Measurements from ENCODE around the gene GMPS. TPM values are rescaled to one million over a fixed set of nuclear protein-coding genes. Genes with fewer than 3 reads are reported as not detected.

GMPS gene
- total RNA-seq, 1 donor from 2014 or later: 41.2 TPM

DNA sequence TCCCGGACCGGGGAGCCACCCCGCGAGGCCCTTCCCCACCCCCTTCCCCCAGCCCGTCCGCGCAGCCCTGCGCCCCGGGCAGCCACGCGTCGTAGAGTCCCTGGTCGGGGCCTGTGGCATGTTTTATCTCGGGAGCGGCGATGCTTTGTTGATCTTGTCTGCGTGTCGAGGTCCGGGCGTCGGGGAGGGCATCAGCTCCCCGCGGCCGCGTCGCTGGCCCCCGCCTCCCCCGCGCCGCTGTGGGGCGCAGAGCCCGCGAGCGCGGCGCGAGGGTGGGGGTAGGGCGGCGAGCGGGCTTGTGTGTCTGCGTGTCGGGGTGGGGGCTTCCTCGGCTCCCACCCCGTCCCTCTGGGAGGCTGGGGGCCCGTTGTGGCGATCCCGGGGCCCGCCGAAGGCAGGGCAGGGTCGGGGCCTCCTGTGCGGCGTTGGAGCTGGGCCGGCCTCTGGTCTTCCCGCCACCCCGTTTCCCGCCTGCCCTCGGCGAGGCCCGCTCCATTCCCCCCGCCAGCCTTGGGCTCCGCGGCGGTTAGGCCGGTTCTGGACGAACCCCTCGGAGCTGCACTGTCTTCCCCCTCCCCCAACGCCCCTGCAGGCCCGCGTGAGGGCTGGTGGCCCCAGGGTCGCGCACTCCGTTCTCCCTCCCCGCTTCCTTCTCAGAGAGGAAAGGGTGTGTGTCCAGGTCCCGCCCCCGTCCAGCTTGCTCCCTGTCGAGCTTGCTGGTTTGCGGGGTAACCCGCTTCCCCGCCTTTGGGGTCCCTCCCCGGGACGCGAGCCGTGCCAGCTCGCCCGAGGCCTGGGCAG lies 695 bp downstream of the GMPS start:
- no peaks in the 10 kb centered on the region for H3K9me3 ChIP-seq
- peak overlapping the region; percentile 98 for H3K4me3 ChIP-seq
- TF ChIP-seq CTCF (IDR thresholded peaks at IDR 0.05): no peak
- ATAC-seq (peak; percentile 48), DNase-seq (peak; percentile 84)
- peak overlapping the region; percentile 92 for H3K27ac ChIP-seq
- peaks cover 20% of the 10 kb centered on the region for H3K4me1 ChIP-seq
- H3K27me3 ChIP-seq: no peaks in the 10 kb centered on the region
- intact Hi-C loops (cut with DNase I): no loop called here
- no peaks in the 10 kb centered on the region for H3K36me3 ChIP-seq

- H3K4me3 ChIP-seq: peak overlapping the region; percentile 98
- peak overlapping the region; percentile 92 for H3K27ac ChIP-seq
- no peaks in the 10 kb centered on the region for H3K9me3 ChIP-seq
- DNase-seq (no peak), ATAC-seq (no peak)
- intact Hi-C loops (cut with DNase I): no loop called here
- peaks cover 20% of the 10 kb centered on the region for H3K4me1 ChIP-seq
- H3K36me3 ChIP-seq: no peaks in the 10 kb centered on the region
- no peak for TF ChIP-seq CTCF (IDR thresholded peaks at IDR 0.05)
- no peaks in the 10 kb centered on the region for H3K27me3 ChIP-seq
Measured at GRCh38 chr3:155871746-155872158, 1.3 kb downstream of the GMPS start.

DNA sequence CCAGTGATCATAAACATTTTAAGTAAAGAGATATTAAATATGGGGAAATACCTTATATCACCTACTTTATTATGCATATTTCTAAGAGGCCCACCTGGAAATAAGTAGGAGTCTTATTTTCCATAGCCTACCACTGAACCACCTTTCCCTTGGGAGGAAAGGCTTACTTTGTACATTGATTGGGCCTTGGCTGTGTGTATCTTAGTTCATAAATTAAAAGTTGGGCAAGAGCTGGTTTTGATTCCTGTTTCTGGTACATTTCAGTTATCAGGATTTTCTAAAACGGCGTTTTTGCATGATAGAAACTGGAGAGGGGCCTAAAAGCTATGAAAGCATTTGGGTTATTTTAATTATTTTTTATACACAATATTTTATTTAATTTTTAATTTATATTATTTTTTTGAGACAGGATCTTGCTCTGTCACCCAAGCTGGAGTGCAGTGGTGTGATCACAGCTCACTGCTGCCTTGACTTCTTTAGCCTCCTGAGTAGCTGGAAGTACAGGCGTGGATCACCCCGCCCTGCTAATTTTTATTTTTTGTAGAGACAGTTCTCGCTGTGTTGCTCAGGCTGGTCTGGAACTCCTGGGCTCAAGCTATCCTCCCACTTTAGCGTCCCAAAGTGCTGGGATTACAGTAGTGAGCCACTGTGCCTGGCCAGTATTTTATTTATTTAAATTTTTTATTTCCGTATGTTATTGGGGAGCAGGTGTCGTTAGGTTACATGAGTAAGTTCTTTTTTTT lies 2.6 kb downstream of the GMPS start:
- no peak overlapping the region for H3K27ac ChIP-seq
- no peaks in the 10 kb centered on the region for H3K9me3 ChIP-seq
- no peak overlapping the region for H3K4me3 ChIP-seq
- H3K4me1 ChIP-seq: peaks cover 20% of the 10 kb centered on the region
- intact Hi-C loops (cut with DNase I): no loop called here
- DNase-seq (no peak), ATAC-seq (no peak)
- TF ChIP-seq CTCF (IDR thresholded peaks at IDR 0.05): no peak
- H3K27me3 ChIP-seq: no peaks in the 10 kb centered on the region
- no peaks in the 10 kb centered on the region for H3K36me3 ChIP-seq

- Histone ChIP-seq H3K4me1 (peaks cover 13% of the 10 kb centered on the region), H3K36me3 (no peaks in the 10 kb centered on the region), H3K27ac (no peak overlapping the region), H3K4me3 (no peak overlapping the region), H3K9me3 (no peaks in the 10 kb centered on the region), H3K27me3 (no peaks in the 10 kb centered on the region)
- TF ChIP-seq CTCF (IDR thresholded peaks at IDR 0.05): no peak
- ATAC-seq (no peak), DNase-seq (no peak)
- intact Hi-C loops (cut with DNase I): no loop called here
Measured at GRCh38 chr3:155876037-155876436, 5.6 kb downstream of the GMPS start.

GRCh38 chr3:155876503-155876902 lies 6.1 kb downstream of the GMPS start:
- peaks cover 13% of the 10 kb centered on the region for H3K4me1 ChIP-seq
- intact Hi-C loops (cut with DNase I): no loop called here
- H3K4me3 ChIP-seq: no peak overlapping the region
- ATAC-seq (no peak), DNase-seq (no peak)
- no peak overlapping the region for H3K27ac ChIP-seq
- H3K9me3 ChIP-seq: no peaks in the 10 kb centered on the region
- H3K36me3 ChIP-seq: no peaks in the 10 kb centered on the region
- no peaks in the 10 kb centered on the region for H3K27me3 ChIP-seq
- no peak for TF ChIP-seq CTCF (IDR thresholded peaks at IDR 0.05)

Data from upper lobe of right lung (tissue), 1 donor.